LoVo (cell line): ENCODE measurements around the gene SIRT5.
A peak's percentile ranks its signal among the peaks of the same experiment; 100 is the strongest.

Source experiments
- DNase-seq: peaks from one replicate; pipeline ENCODE4 v3.0.0-alpha.2; 2016; ENCODE audit warnings: low spot score

SIRT5 gene

GRCh38 chr6:13574571-13575376, at the start of gene SIRT5:
SIRT5 (plus strand) TSS chr6:13574601; CDS start chr6:13584111, 9,510 bp downstream.
- DNase-seq = peak; percentile 87

- no peak for DNase-seq
Measured at GRCh38 chr6:13524801-13525508, 49.4 kb upstream of the SIRT5 start.

GRCh38 chr6:13526357-13526726, 48.1 kb upstream of the SIRT5 start:
- DNase-seq = no peak

GRCh38 chr6:13526727-13527670, 47.4 kb upstream of the SIRT5 start:
- DNase-seq = no peak

- no peak for DNase-seq
Measured at GRCh38 chr6:13527671-13528056, 46.7 kb upstream of the SIRT5 start.

- no peak for DNase-seq
Measured at GRCh38 chr6:13528232-13528631, 46.2 kb upstream of the SIRT5 start.

- DNase-seq = no peak
Measured at GRCh38 chr6:13528777-13529343, 45.5 kb upstream of the SIRT5 start.

GRCh38 chr6:13531956-13532355, 42.4 kb upstream of the SIRT5 start:
- no peak for DNase-seq

- no peak for DNase-seq
Measured at GRCh38 chr6:13534536-13534935, 39.9 kb upstream of the SIRT5 start.

GRCh38 chr6:13535306-13535705, 39.1 kb upstream of the SIRT5 start:
- no peak for DNase-seq

- no peak for DNase-seq
Measured at GRCh38 chr6:13536796-13537526, 37.4 kb upstream of the SIRT5 start.

- DNase-seq = no peak
Measured at GRCh38 chr6:13537527-13537897, 36.9 kb upstream of the SIRT5 start.

GRCh38 chr6:13538084-13538483, 36.3 kb upstream of the SIRT5 start:
- peak; percentile 33 for DNase-seq

- DNase-seq = no peak
Measured at GRCh38 chr6:13538600-13538999, 35.8 kb upstream of the SIRT5 start.

GRCh38 chr6:13539572-13539971, 34.8 kb upstream of the SIRT5 start:
- DNase-seq = no peak

- DNase-seq = no peak
Measured at GRCh38 chr6:13541496-13541895, 32.9 kb upstream of the SIRT5 start.

GRCh38 chr6:13544454-13545186, 29.8 kb upstream of the SIRT5 start:
- peak; percentile 58 for DNase-seq

- DNase-seq = no peak
Measured at GRCh38 chr6:13545885-13546284, 28.5 kb upstream of the SIRT5 start.

GRCh38 chr6:13548500-13549210, 25.7 kb upstream of the SIRT5 start:
- peak; percentile 32 for DNase-seq

GRCh38 chr6:13550656-13551055, 23.7 kb upstream of the SIRT5 start:
- DNase-seq = no peak
